NB4 (cell line): ENCODE results near the gene POLA1.

Experiments
- CTCF ChIP-seq: IDR thresholded peaks from one replicate; pipeline ENCODE4 v1.5.1; 2012; ENCODE audit warnings: low read depth, low read length
- POLR2A ChIP-seq: IDR thresholded peaks from 2 replicates; pipeline ENCODE4 v1.6.1; 2011; ENCODE audit warnings: mild to moderate bottlenecking; ENCODE audit not compliant: insufficient read length; ENCODE audit errors: extremely low read depth

DNA sequence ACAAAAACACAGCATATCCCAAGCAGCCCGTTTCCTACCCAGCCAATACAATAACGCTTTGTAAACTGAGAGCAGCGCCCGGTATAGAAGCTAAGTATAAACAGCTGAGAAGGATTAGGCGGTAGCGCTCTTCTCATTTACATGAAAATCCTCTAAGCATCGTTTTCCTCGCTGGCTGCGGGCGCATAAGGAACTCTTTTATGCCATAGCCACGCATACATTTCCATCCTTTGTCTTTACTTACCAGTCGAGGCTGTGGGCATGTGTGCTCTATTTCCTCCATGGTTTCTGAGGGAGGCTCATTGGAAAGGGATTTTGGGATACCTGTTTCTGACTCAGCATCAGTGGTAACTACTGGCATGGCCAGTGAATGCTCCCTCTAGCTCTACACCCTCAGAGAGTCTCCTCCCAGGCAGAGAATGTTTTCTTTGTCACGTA is 47.0 kb upstream of the POLA1 start:
- TF ChIP-seq CTCF = no peak
- TF ChIP-seq POLR2A = no peak
